H1 (cell line): ENCODE data around the gene DUS4L.

Experiments used
- BACH1 ChIP-seq: IDR thresholded peaks from 2 replicates; pipeline ENCODE4 v1.6.1; 2012; ENCODE audit warnings: low read length, improper control_type of control experiment
- CTCF ChIP-seq, 3 experiments: IDR thresholded peaks; 1 replicate in 2 of 3; 2 replicates in 1 of 3; pipeline versions ENCODE4 v1.5.1 to v1.6.1; 2011; ENCODE audit warnings: low read length in 3 of 3, mild to moderate bottlenecking in 3 of 3, inconsistent platforms in 2 of 3, low read depth in 1 of 3, moderate library complexity in 1 of 3; ENCODE audit not compliant: insufficient read depth in 1 of 3; ENCODE audit errors: control extremely low read depth in 1 of 3
- GABPA ChIP-seq: IDR thresholded peaks from 2 replicates; pipeline ENCODE4 v1.6.1; 2011; ENCODE audit warnings: mild to moderate bottlenecking, low read length, moderate library complexity, borderline replicate concordance; ENCODE audit not compliant: insufficient read depth
- GTF2F1 ChIP-seq: IDR thresholded peaks from 2 replicates; pipeline ENCODE4 v1.6.1; 2012; ENCODE audit warnings: low read depth, low read length, improper control_type of control experiment, borderline replicate concordance
- KDM1A ChIP-seq: fragments of 200-600, 300-600 bp; sonication (generic); IDR thresholded peaks from 2 replicates; pipeline ENCODE4 v1.7.1; 2016; ENCODE audit warnings: mild to moderate bottlenecking, low read length, borderline replicate concordance
- MAX ChIP-seq: IDR thresholded peaks from 2 replicates; pipeline ENCODE4 v1.6.1; 2012; ENCODE audit warnings: inconsistent platforms
- POLR2A ChIP-seq, 2 experiments: IDR thresholded peaks; 1 replicate in 1 of 2; 2 replicates in 1 of 2; pipeline ENCODE4 v1.6.1; 2011; ENCODE audit warnings: low read depth in 2 of 2, low read length in 2 of 2, mild to moderate bottlenecking in 2 of 2; ENCODE audit errors: control extremely low read depth in 1 of 2
- POLR2AphosphoS5 ChIP-seq: IDR thresholded peaks from 2 replicates; pipeline ENCODE4 v1.6.1; 2011; ENCODE audit warnings: low read depth, low read length
- RNF2 ChIP-seq: fragments of 200-900, 300-1000 bp; sonication (generic); IDR thresholded peaks from 2 replicates; pipeline ENCODE4 v1.7.1; 2016; ENCODE audit warnings: borderline replicate concordance, low read depth, mild to moderate bottlenecking, antibody characterized with exemption, low read length; ENCODE audit not compliant: poor library complexity, severe bottlenecking; ENCODE audit errors: missing control alignments
- TCF12 ChIP-seq: IDR thresholded peaks from 2 replicates; pipeline ENCODE4 v1.6.1; 2011; ENCODE audit warnings: low read depth, mild to moderate bottlenecking, low read length
- USF2 ChIP-seq: IDR thresholded peaks from 2 replicates; pipeline ENCODE4 v1.6.1; 2011; ENCODE audit warnings: low read length, improper control_type of control experiment
- ZNF274 ChIP-seq: IDR thresholded peaks from 2 replicates; pipeline ENCODE4 v1.7.0; 2012; ENCODE audit warnings: low read length, borderline replicate concordance; ENCODE audit errors: extremely low read depth

- TF ChIP-seq CTCF (IDR thresholded peaks at IDR 0.05; ENCODE audit: control extremely low read depth in 1 of 3, insufficient read depth in 1 of 3, low read depth in 1 of 3, low read length in 3 of 3) = no peak
- TF ChIP-seq POLR2AphosphoS5 = no peak
- TF ChIP-seq ZNF274 = no peak
- TF ChIP-seq BACH1 = no peak
- TF ChIP-seq POLR2A (IDR thresholded peaks at IDR 0.05; ENCODE audit: control extremely low read depth in 1 of 2, low read depth in 2 of 2, low read length in 2 of 2) = no peak
- TF ChIP-seq USF2 = no peak
- TF ChIP-seq GABPA = no peak
- TF ChIP-seq TCF12 = no peak
- no peak for TF ChIP-seq KDM1A
- no peak for TF ChIP-seq RNF2
- TF ChIP-seq GTF2F1 = no peak
- no peak for TF ChIP-seq MAX
Observed at GRCh38 chr7:107594961-107595737, 31.4 kb downstream of the DUS4L start.
